Stimulated activated CD4-positive, alpha-beta T cell treated with anti-CD3 and anti-CD28 coated beads, Interleukin-12 subunit alpha, Interleukin-12 subunit beta, amount 100 ng/mL, for 4 hours (primary cell): ENCODE measurements around the gene CTXND1.

Source experiments
- DNase-seq: peaks from one replicate; pipeline ENCODE4 v3.0.0-alpha.2; 2020

The CTXND1 gene

DNA sequence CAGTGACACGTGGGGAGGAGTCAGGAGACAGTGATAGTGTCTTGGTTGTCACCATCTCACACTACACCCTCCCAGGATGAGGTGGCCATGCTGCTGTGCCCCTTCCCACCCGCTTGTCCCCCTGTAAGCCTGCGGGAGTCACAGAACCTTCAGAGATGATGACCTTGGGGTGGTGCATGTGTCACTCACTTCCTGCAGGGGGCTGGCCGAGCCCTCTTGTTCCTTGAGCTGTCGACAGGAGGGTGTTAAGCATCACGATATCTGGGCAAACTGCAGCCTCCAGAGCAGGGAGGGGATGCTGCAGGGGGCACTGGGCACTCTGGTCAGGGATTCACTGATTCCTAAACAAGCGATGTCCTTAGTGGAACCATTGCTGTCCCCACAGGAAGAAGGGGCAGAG, 71.5 kb downstream of the CTXND1 start:
- DNase-seq: no peak

DNA sequence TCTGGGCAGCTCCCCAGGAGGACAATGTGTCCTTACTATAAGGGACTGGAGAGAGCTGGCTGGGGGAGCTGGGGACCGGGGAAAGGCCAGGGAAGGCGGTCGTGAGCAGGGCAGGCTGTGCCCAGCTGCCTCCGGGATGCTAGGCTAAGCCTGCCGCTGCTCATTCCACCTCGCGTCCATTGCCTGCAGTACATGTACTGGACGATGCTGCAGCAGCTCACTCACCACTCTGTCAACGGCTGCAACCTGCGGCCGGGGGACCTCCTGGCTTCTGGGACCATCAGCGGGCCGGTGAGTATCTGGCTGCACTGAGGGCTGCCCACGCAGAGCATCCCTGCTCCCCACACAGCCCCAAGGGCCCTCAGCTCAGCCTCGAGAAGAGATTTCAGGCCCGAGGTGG, 72.1 kb downstream of the CTXND1 start:
- no peak for DNase-seq

DNA sequence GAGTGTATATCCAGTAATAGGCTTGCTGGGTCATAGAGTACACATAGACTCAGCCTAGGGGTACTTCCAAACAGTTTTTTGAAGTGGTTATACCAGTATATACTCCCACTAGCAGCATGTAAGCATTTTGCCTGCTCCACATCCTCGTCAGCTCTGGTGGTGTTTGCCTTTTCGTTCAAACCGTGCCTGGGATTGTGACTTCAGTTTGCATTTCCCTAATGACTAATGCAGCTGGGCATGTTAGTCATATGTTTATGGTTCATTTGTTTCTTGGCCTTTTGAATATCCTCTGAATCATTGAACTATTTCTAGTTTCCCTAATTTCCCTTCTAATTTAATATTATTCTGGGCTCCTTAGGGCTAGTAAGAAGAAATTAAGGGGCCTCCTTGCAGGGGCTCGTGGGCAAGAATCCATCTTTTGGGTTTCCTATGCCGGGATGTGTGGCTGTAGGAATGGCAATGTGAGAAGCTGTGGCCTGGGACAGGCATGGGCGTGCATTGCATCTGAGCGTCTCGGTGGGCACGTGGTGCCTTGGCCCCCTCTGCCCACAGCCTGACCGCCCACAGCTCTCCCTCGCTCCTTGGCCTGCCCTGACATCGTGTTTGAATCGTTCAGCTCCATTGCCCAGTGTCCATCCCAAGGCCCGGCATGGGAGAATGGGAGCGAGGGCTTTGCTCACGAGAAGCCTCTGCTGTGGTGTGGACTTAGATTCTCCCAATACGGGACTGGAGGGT, 72.8 kb downstream of the CTXND1 start:
- DNase-seq: no peak

DNA sequence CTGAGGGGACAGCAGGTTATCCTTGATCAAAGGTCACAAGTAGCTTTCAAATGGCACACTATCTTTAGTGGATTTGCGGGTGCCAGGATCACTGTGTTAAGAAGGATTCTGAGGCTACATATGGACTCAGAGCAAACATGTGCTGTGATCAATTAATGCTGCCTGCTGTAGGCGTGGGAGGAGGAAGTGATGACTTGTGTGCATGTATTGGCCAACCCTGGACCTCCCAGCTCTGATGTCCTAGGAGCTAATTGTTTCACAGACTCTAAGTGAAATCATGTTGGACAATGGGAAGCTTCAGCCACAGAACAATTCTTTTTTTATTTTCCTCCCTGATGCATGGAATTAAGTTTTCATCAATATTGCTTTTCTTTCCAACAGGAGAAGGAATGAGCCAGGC, 74.9 kb downstream of the CTXND1 start:
- no peak for DNase-seq

DNA sequence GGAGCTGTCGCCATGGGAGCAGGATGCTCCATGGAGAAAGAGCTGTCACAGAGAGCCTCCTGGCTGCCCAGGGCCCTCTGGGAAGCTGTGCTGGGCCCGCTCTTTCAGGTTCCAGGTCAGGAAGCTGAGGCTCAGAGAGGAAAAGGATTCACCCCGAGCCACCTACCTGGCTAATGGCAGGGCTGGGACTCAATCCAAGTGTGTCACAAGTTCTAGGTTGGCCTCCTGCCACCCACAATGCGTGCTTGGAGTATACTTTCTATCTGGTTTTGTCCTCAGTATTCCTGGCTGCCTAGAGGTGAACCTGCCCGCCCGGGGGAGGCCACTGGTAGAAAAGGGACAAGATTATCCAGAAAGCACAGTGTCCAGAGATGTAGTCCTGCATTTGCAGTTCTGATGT, 75.6 kb downstream of the CTXND1 start:
- no peak for DNase-seq

DNA sequence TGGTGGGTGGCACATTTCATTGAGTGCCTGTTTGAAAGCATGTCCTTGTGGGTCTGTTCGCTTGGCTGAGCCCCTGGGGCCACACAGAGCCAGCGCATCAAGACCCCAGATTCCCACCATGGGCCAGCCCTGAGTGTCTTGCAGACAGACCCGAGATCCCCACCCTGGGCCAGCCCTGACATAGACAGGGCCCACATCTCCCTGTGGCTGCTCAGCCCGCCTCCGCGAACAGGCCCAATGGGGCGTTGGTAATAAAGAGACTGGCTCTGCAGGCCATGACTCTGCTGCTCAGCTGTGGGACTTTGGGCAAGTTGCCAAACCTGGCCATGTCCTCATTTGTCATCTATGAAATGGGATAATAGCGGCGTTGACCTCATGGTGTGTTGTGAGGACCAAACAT, 76.6 kb downstream of the CTXND1 start:
- no peak for DNase-seq

DNA sequence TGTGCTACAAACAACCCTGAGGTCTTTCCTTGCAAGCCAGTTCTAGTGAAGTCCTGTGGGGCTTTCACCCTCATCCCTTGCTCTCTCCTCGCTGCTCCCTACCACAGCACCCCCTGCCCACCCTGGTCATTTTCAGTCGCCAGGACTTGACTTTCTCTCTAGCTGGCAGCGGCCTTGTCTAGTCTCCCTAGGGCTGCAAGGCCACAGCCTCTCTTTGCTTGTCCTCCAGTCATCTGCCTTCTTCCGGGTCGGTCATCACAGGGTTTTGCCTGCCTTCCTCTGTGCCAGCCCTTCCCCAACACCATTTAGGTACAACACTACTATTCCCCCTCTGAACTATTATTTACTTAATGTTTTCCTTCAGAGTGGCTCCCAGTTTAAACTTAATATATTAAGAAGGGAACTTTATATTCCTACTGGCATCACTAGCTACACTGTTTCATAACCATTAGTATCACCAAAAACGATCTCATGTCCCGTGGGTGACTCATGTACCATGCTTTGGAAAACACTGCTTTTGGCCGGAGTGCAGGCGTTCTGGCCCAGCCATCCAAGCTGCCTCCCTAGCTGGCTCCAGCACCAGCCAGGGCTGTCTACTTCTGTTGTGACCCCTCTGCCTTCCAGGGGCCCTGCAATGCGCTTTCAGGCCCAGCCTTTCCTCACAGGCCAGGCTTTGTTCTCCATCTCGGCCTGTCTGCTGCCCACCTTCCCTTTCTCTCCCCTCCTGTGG, 77.8 kb downstream of the CTXND1 start:
- no peak for DNase-seq

DNA sequence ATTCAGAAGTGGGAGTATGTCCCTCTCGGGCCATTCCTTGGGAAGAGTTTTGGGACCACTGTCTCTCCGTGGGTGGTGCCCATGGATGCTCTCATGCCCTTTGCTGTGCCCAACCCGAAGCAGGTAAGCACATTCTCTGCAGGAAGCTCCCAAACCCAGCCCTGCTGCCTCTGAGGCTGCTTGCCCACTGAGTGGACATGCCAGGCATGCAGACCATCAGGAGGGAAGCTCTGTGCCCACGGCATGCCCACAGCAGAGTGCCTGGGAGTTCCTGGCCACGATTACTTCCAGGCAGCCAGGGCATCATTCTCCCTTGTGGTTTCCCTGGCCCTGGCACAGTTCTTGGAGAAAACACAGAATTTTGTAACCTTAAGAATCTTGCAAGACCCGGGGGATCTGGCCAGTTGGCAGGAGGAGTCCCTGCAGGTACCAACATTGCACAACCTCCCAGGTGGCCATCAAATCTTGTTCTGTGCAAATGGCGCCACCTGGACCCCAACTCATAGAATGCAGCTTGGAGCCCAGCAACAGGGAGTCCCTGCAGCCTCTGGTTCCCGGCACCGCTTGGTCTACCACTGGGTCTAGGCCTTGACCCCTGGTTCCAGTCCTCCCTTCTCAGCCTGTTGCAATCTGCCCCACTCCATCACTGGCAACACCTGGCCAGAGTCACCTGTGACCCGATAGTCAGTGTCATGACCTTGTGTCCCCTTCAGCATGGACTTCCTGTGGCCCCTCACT, 78.8 kb downstream of the CTXND1 start:
- DNase-seq: peak; percentile 66

DNA sequence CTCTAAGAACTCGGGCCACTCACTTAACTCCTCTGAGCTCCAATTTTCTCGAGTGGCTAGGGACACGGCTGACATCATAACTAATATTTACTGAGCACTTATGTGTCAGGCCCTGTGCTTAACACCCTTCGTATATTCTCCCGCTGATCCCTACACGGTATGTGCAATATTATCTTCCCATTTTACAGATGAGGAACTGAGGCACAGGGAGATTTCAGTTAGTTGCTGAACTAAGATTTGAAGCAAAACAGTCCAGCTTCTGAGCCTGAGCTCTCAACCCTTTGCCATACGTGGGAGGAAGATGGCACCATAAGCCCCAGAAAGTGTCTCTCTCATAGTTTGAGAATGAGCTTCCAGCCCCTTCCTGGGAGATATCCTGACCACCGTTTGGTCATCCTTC, 79.6 kb downstream of the CTXND1 start:
- no peak for DNase-seq

DNA sequence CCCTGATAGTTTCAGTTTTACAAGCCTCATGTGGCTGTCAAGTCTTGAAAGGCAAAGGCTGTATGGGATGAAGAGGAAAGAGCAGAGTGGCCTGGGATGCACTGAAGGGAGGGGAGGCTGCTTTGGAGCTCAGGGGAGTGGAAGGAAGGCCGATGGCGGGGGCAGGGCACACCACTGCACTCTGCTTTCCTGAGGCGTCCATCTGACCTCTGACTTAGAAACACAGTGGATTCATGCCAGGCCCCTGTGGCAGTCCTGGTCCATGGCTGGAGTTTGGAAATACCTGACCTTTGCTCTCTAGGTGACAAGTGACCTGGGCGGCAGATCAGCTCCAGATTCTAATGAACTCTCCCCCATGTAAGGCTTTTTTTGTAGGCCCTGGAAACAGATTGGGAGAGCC, 80.2 kb downstream of the CTXND1 start:
- DNase-seq: no peak

DNA sequence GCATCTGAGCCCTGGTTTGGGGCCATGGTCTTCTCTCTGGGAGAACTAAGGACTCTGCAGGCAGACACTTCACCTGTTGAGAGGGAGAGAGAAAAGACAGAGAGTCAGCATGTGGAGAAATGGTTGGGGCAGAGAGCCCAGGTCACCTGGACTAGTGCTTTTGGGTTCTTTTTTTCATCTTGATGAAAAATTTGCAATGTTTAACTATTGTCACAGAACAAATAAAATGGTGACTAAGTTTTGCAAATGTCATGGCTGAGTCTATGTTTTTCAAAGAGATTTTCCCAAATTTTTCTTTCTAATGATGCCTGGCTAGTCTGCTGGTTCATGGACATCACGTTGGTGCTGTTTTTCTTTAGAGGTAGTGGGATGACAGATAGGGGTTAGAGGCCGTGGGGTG, 81.4 kb downstream of the CTXND1 start:
- no peak for DNase-seq

DNA sequence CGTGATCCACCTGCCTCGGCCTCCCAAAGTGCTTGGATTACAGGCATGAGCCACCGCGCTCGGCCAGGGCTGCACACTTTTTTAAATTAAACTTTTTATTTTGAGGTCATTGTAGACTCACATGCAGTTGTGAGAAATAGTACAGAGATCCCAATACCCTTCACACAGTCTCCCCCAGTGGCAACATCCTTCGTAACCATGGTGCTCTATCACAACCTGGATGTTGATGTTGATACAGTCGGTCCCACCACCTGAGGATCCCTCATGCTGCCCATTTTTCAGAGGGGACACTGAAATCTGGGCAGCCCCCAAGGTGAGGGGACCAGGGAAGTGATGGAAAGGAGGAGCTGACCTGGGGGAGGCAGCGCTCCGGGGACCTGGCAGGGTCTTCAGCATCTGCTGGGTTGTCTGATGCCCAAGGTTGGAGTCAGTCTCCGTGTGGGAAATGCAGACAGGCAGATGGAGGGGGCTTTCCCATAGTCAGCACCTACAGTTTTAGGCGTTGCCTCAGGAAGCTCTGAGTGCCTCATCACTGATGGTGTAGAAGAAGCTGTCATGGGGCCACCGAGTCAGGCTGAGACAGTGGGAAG, 82.2 kb downstream of the CTXND1 start:
- DNase-seq: no peak

DNA sequence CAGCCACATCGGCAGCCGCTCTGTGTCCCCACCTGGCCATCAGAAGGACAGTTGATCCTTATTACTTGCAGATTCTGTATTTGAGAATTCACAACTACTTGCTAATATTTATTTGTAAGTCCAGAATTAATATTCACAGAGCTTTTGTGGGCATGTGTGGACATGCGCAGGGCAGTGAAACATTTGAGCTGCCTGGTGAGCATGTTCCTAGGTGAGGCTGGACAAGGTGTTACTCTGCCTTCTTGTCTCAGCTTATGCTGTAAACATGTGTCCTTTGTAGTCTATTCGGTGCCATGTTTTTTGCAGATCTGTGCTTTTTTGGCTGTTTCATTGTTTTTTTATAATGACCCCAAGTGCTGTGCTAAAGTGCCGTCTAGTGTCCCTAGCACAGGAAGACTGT, 83.6 kb downstream of the CTXND1 start:
- no peak for DNase-seq

DNA sequence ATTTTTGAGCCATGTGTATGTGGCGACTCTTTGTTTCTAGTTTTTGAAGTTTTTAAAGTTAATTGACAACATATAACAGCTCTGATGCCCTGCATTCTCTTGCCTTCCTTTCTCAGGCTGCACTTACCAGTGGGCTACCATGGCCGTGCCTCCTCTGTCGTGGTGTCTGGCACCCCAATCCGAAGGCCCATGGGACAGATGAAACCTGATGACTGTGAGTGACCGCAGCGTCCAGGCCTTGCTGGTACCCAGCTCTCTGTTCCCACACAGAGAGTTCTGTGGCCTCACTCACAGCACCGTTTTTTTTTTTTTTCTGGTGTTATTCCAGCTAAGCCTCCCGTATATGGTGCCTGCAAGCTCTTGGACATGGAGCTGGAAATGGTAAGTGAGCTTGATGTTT, 84.1 kb downstream of the CTXND1 start:
- DNase-seq: no peak

DNA sequence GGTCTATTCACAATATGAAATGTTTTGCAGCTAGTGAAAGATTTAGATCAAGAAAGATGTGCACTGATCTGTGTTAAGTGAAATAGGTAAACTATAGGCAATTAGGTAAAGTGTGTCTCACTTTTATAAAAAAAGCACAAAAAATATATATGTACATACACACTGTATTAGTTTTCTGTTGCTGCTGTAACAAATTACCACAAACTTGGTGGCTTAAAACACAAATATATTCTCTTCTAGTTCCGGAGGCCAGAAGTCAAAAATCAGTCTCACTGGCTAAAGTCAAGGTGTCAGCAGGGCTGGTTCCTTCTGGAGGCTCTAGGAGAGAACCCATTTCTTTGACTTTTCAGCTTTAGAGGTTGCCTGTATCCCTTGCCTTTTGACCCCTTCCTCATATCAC, 88.1 kb downstream of the CTXND1 start:
- DNase-seq: no peak

DNA sequence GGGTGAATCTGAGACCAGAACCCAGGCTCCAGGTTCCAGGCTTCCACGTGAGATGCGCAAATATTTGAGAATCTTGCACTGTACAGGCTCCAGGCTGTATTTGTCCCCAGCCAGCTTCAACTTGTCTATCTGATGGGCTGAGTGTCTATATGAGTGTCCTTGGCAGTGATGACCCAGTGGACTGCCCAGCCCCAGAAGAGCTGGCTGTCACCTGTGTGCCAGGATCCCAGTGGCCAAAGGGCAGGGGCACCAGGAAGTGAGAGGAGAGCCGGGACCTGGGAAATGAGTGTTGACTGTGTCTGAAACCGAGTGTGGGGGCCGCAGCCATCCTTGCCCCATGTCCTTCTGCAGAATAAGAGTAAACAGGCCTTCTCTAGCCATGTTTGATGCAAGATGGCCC, 88.8 kb downstream of the CTXND1 start:
- no peak for DNase-seq

DNA sequence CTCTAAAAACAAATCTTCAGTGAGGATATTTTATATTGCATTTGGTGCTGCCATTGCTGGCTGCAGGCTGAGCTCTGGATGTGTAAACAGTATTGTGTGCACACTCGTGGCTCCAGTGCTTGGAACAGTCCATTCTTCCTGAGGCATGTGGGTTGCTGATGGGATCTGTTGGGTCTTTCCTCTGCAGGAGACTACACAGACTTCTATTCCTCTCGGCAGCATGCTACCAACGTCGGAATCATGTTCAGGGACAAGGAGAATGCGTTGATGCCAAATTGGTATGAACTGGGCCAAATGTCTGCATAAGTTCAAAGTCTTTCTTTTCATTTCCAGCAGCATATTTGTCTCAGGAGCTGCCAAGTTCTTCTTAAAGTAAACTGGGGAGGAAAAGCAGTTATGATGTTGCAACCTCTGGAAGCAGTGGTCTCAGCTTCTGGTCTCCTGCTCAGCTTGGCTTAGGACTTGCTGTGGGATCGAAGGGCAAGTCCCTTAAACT, 89.9 kb downstream of the CTXND1 start:
- DNase-seq: no peak

DNA sequence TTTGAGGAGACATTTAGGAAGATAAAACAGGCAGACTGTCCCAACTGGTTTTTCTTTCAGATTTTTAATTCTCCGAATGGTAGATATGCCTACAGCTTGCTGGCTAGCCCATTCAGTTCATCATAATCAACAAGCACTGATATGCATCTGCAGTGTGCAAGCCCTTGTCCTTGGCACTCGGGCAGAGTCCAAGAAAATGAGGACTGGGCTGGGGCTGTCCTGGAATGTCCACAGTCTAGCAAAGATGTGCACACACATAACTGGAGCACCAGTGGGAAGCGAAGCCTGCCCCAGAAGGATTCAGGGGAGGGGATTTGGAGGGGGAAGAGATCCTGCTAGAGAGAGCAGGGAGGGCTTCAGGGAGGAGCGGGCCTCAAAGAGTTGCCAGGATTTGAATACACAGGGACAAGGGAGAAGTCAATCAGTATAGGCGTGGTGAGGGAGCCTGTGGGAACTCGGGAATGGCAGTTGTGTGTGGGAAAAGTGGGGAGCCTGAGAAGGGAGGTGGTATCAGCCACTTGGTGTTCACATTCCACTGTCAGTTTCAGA, 90.5 kb downstream of the CTXND1 start:
- DNase-seq: no peak

DNA sequence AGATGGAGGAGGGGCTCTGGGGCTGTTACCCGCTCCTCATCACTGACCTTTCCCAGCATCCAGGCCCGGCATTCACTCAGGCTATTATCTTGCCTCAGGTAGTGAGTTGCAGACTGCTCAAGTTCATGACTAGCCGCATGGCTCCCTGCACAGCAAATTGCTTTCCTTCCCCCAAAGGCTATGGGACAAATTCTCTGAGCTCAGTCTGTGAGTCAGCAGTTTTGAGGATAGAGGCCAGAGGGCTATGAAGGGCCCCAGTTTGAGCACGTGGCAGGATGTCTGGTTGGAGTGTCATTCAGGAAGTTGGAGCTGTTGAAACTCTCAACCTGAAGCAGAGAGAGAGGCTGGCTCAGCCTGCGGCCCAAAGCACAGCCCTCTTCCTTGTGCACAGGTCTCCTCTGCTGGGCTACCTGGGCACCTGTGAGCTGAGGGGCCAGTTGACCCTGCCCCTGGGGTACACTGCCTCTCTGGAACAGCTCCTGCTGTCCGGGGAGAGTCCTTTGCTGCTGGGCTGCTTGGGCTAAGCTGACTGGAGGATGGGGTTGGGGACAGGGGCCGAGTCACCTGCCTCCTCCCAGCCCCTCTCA, 91.3 kb downstream of the CTXND1 start:
- DNase-seq: no peak

DNA sequence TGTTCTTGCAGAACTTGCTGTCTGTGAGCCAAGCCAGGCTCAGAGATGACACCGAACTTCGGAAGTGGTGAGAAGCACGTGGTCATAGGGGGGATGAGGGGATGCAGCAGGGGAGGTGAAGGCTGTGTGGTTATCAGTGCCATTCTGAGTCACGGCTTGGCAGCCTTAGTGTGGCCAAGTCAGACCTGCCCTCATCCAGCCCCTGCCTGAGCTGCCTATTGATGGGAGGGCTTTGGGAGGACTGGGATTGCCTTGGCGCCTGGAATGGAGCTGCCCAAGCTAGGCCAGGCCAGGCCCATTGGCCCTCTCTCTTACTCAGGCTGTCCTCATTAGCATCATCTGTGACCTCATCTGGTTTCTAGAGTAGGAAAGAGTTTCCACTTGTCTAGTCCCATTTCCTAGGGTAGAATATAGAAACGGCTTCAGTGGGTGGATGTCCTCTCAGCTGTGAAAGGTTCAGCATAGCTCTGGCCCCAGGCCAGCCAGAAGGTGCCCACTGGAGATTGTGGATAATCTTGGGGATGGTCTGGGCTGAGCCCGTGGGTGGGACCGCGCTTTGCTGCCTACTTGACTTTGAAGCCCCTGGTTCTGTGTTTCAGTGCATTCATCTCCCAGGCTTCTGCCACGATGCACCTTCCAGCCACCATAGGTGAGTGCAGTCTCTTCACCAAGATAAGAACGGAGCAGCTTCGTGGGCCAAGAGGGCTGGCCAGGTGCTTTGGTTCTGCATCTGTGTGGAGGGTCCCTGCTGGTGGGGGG, 92.0 kb downstream of the CTXND1 start:
- DNase-seq: no peak

DNA sequence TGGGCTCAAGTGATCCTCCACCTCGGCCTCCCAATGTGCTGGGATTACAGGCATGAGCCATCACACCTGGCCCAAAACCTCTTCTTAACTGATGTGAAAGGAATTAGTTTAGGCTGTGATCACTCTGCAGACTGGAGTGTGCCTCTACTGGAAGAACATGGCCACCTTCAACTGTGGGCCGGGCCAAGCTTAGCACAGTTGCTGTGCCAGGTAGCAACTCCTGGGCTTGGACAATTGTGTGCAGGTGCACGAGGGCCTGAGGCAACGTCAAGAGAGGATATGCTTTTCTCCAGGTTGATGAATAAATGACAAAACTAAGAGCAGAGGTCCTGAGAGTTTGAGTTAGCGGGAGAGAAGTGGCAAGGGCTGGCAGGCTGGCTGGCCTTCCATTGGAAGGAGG, 92.7 kb downstream of the CTXND1 start:
- DNase-seq: no peak

DNA sequence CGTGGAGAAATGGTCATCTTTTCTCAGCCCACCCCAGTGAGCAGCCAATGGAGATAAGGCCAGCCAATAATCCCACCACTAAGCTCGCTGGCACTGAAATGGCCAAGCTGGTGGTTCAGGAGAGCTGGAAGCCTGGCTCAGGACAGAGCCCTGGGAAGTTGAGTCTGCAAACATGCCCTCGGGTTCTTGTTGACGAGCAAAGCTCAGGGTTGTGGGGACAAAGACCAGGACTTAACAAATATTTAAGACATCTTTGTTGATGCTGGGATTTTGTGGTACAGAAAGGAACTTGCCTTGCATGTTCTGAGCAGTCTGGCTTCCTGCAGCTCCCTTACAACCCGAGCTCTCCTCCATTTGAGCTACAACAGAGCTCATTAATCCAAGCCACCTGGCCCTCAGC, 94.8 kb downstream of the CTXND1 start:
- no peak for DNase-seq
